GM23248 (cell line): ENCODE results near the gene GNAT3. TPM values are rescaled to one million over a fixed set of nuclear protein-coding genes. Genes with fewer than 3 reads are reported as not detected.

ENCODE experiments used
- DNase-seq: peaks from one replicate; pipeline ENCODE4 v3.0.0-alpha.2; 2015
- H2AFZ ChIP-seq: fragments of 200-600 bp; sonication (generic); 2 replicates; pipeline ENCODE4 v1.6.1; 2016; ENCODE audit warnings: antibody characterized with exemption
- H3F3A ChIP-seq: fragments of 200-600 bp; sonication (generic); 2 replicates; pipeline ENCODE4 v1.6.1; 2016; ENCODE audit warnings: mild to moderate bottlenecking, antibody characterized with exemption, mixed run types; ENCODE audit not compliant: insufficient read depth
- H3K27ac ChIP-seq: fragments of 200-600 bp; sonication (generic); 2 replicates; pipeline ENCODE4 v1.5.1; 2016; ENCODE audit warnings: mild to moderate bottlenecking
- H3K27me3 ChIP-seq: fragments of 200-600 bp; sonication (generic); replicated peaks from 2 replicates; pipeline ENCODE4 v1.6.1; 2016; ENCODE audit warnings: mild to moderate bottlenecking; ENCODE audit not compliant: insufficient read depth
- H3K36me3 ChIP-seq: fragments of 200-600 bp; sonication (generic); 2 replicates; pipeline ENCODE4 v1.6.1; 2016; ENCODE audit warnings: low read depth, mild to moderate bottlenecking
- H3K4me1 ChIP-seq: fragments of 200-600 bp; sonication (generic); 2 replicates; pipeline ENCODE4 v1.6.1; 2016; ENCODE audit warnings: mild to moderate bottlenecking; ENCODE audit not compliant: insufficient read depth
- H3K4me2 ChIP-seq: fragments of 200-600 bp; sonication (generic); one replicate; pipeline ENCODE4 v1.6.1; 2016; ENCODE audit warnings: mild to moderate bottlenecking; ENCODE audit not compliant: unreplicated experiment
- H3K4me3 ChIP-seq: fragments of 200-600 bp; sonication (generic); 2 replicates; pipeline ENCODE4 v1.5.1; 2016; ENCODE audit warnings: mild to moderate bottlenecking
- H3K79me2 ChIP-seq: fragments of 200-600 bp; sonication (generic); 2 replicates; pipeline ENCODE4 v1.6.1; 2016; ENCODE audit warnings: mild to moderate bottlenecking; ENCODE audit not compliant: insufficient read depth
- H3K9ac ChIP-seq: fragments of 200-600 bp; sonication (generic); 2 replicates; pipeline ENCODE4 v1.6.1; 2016; ENCODE audit warnings: mild to moderate bottlenecking
- H3K9me2 ChIP-seq: fragments of 200-600 bp; sonication (generic); 2 replicates; pipeline ENCODE4 v1.6.1; 2016; ENCODE audit warnings: mixed run types, mild to moderate bottlenecking, moderate library complexity; ENCODE audit not compliant: insufficient read depth
- H3K9me3 ChIP-seq: fragments of 200-600 bp; sonication (generic); one replicate; pipeline ENCODE4 v1.6.1; 2017; ENCODE audit warnings: low read depth
- H4K20me1 ChIP-seq: fragments of 200-600 bp; sonication (generic); 2 replicates; pipeline ENCODE4 v1.6.0; 2016; ENCODE audit not compliant: insufficient read depth
- EZH2 ChIP-seq: fragments of 200-600 bp; sonication (generic); IDR thresholded peaks from 2 replicates; pipeline ENCODE4 v1.6.1; 2018; ENCODE audit warnings: antibody characterized with exemption, mild to moderate bottlenecking; ENCODE audit not compliant: insufficient read depth, poor library complexity, severe bottlenecking
- EZH2phosphoT487 ChIP-seq: fragments of 200-600 bp; sonication (generic); IDR thresholded peaks from 2 replicates; pipeline ENCODE4 v1.6.1; 2018; ENCODE audit warnings: antibody characterized with exemption, moderate library complexity, mild to moderate bottlenecking, low read depth; ENCODE audit not compliant: insufficient read depth
- WGBS, 2 experiments: methylation state at CpG; one replicate each; pipeline ENCODE4 v1.1.6; 2015 to 2017; ENCODE audit warnings: low lambda C conversion rate in 2 of 2, low coverage in 1 of 2; ENCODE audit errors: missing lambda C conversion rate in 2 of 2; 5-methylcytosine and 5-hydroxymethylcytosine counted together
- in situ Hi-C: fragments of 300-500 bp; cut with MboI; formaldehyde crosslinking; loops from 2 replicates; pipeline ENCODE4 v1.15.0; 2020
- polyA plus RNA-seq: library from polyadenylated mRNA; unstranded; fragments of >200 nt; fragmentation: Nextera tagmentation; extraction: Ambion mirVana; gene quantifications from 2 replicates; pipeline ENCODE4 v1.2.1, GENCODE V29; 2016
- total RNA-seq: library from RNA; depleted of rRNA; stranded (reverse); fragments of >200 nt; shearing (Covaris generic); gene quantifications from 2 replicates; pipeline ENCODE4 v1.2.3, GENCODE V29; 2014

The GNAT3 gene
- total and polyA plus RNA-seq, 2 experiments from 2014 or later = not detected

- Histone ChIP-seq H3K79me2 (no peaks in the 10 kb centered on the region), H3K27me3 (no peaks in the 10 kb centered on the region), H3K27ac (no peak overlapping the region), H3K4me3 (no peak overlapping the region), H3K9me2 (no peaks in the 10 kb centered on the region), H3K36me3 (no peaks in the 10 kb centered on the region), H3K4me1 (peaks cover 13% of the 10 kb centered on the region), H4K20me1 (no peaks in the 10 kb centered on the region), H2AFZ (no peak overlapping the region), H3K4me2 (no peak overlapping the region), H3F3A (no peaks in the 10 kb centered on the region), H3K9me3 (no peaks in the 10 kb centered on the region), H3K9ac (no peak overlapping the region)
- 95 to 100% methylated on average over 3 of the region's 3 CpGs for WGBS, 2 experiments
- DNase-seq = no peak
- in situ Hi-C loops = no loop called here
- TF ChIP-seq EZH2phosphoT487 = no peak
- no peak for TF ChIP-seq EZH2
These were observed 36.5 kb downstream of the GNAT3 start for GRCh38 chr7:80475383-80475782.

GRCh38 chr7:80473751-80474150 is 38.1 kb downstream of the GNAT3 start:
- H3K27me3 ChIP-seq = no peaks in the 10 kb centered on the region
- no peak overlapping the region for H3K9ac ChIP-seq
- H3K79me2 ChIP-seq = no peaks in the 10 kb centered on the region
- no peak overlapping the region for H3K4me3 ChIP-seq
- H3K27ac ChIP-seq = no peak overlapping the region
- H3K36me3 ChIP-seq = no peaks in the 10 kb centered on the region
- peaks cover 8% of the 10 kb centered on the region for H3K4me1 ChIP-seq
- DNase-seq = no peak
- no peak overlapping the region for H2AFZ ChIP-seq
- H3K4me2 ChIP-seq = no peak overlapping the region
- no peaks in the 10 kb centered on the region for H4K20me1 ChIP-seq
- H3K9me2 ChIP-seq = no peaks in the 10 kb centered on the region
- 100% methylated on average over 1 of the region's 1 CpG for WGBS, 2 experiments
- no peak for TF ChIP-seq EZH2
- H3F3A ChIP-seq = no peaks in the 10 kb centered on the region
- in situ Hi-C loops = no loop called here
- H3K9me3 ChIP-seq = no peaks in the 10 kb centered on the region

- Histone ChIP-seq H4K20me1 (no peaks in the 10 kb centered on the region), H3K4me3 (no peak overlapping the region), H3K9me3 (no peaks in the 10 kb centered on the region), H3K27ac (no peak overlapping the region), H3K9ac (no peak overlapping the region), H3K9me2 (no peaks in the 10 kb centered on the region), H3F3A (no peaks in the 10 kb centered on the region), H3K36me3 (no peaks in the 10 kb centered on the region), H3K4me2 (no peak overlapping the region), H3K4me1 (no peaks in the 10 kb centered on the region), H3K27me3 (no peaks in the 10 kb centered on the region), H3K79me2 (no peaks in the 10 kb centered on the region), H2AFZ (no peak overlapping the region)
- 39 to 48% methylated on average over 4 of the region's 4 CpGs for WGBS, 2 experiments
- in situ Hi-C loops = no loop called here
- DNase-seq = no peak
- TF ChIP-seq EZH2 = no peak
- TF ChIP-seq EZH2phosphoT487 = no peak
These were observed 39.2 kb downstream of the GNAT3 start for GRCh38 chr7:80472491-80473200.

GRCh38 chr7:80468931-80469714 is 42.7 kb downstream of the GNAT3 start:
- Histone ChIP-seq H3F3A (no peaks in the 10 kb centered on the region), H3K4me1 (peaks cover 5% of the 10 kb centered on the region; the same call in 1 of the 2 replicates), H4K20me1 (no peaks in the 10 kb centered on the region), H3K9me3 (no peaks in the 10 kb centered on the region), H3K9me2 (no peaks in the 10 kb centered on the region), H3K36me3 (no peaks in the 10 kb centered on the region), H3K27me3 (no peaks in the 10 kb centered on the region), H3K79me2 (no peaks in the 10 kb centered on the region), H3K27ac (no peak overlapping the region), H3K4me2 (no peak overlapping the region), H3K9ac (no peak overlapping the region), H2AFZ (no peak overlapping the region), H3K4me3 (no peak overlapping the region)
- no peak for TF ChIP-seq EZH2phosphoT487
- no peak for TF ChIP-seq EZH2
- DNase-seq = no peak
- WGBS, 2 experiments = 78 to 80% methylated on average over 3 of the region's 3 CpGs
- in situ Hi-C loops = no loop called here
